Gastrocnemius medialis (tissue), 4 donors: Measurements from ENCODE around the gene PTX4.

ENCODE experiments used
- CTCF ChIP-seq, 5 experiments: fragments of 450-650 bp in 3 of 5; fragments of 200-600 bp in 2 of 5; sonication (generic) in 2 of 5; IDR thresholded peaks in 4 of 5; conservative IDR thresholded peaks in 1 of 5; 1 replicate in 4 of 5; 2 replicates in 1 of 5; pipeline ENCODE4 v1.5.1; 2016 to 2019; ENCODE audit warnings: antibody characterized with exemption in 5 of 5, mild to moderate bottlenecking in 3 of 5, moderate library complexity in 3 of 5
- POLR2A ChIP-seq, 2 donors: fragments of 450-650 bp; IDR thresholded peaks; one replicate each; pipeline ENCODE4 v1.6.1; 2017; ENCODE audit warnings: antibody characterized with exemption in 2 of 2, mild to moderate bottlenecking in 2 of 2, moderate library complexity in 2 of 2

DNA sequence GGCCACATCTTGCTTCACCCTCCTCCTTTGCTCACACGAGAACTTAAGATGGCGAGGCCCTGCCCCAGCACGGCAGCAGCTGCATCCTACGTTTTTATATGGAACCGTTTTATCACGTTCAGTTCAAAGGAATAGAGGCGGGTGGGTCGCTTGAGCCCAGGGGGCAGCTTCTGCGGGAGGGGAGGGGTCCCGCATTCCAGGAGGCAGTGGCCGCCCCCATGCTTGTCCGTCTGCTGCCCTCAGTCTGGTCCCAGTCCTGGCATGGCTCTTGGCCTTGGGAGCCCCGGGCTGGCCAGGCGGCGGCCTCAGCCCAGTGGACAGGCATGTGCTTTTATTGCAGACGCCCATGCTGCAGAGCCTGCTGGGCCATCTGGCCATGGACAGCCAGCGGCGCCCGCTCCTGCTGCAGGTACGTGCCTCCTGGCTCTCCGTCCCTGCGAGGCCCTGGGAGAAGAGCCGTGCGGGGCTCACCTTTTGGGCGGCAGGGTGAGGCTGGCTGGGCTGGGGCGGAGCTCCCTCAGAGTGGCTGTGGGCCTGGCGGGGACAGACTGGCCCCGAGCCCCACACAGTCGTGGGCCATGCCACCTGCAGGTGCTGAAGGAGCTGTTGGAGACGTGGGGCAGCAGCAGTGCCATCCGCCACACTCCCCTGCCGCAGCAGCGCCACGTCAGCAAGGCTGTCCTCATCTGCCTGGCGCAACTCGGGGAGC lies 11.2 kb upstream of the PTX4 start:
- TF ChIP-seq CTCF (IDR thresholded peaks at IDR 0.05 in 4 of 5, conservative IDR thresholded peaks at IDR 0.05 in 1 of 5) = no peak
- TF ChIP-seq POLR2A (IDR thresholded peaks at IDR 0.05) = no peak
